GM12892 (cell line): ENCODE data around the gene MALRD1.

ENCODE experiments used
- POLR2A ChIP-seq: IDR thresholded peaks from 2 replicates; pipeline ENCODE4 v1.6.1; 2011; ENCODE audit warnings: low read depth, low read length, control low read depth
- TAF1 ChIP-seq: IDR thresholded peaks from 2 replicates; pipeline ENCODE4 v1.6.1; 2011; ENCODE audit warnings: low read depth, mild to moderate bottlenecking, control low read depth, low read length, borderline replicate concordance

DNA sequence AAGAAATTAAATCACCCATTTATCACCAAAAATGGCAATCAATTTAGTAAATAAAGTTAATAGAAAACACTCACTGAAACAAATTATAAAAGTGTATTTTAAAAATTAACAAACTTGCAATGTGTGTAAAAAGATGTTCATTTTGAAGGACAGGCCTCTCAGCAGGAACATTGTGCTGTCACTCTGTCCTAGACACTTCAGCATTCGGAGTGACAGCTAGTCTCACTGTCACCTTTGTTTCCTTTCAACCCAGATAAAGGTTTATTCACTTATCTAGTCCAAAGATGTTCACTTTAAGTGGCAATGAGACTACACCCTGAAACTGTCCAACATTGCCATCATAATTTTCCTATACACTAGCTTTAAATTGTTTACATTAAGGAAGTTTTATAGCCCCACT, 675.7 kb downstream of the MALRD1 start:
- TF ChIP-seq POLR2A (no peak), TAF1 (no peak)
